Hypothalamus (tissue), 51 donors: Measurements from ENCODE around the gene CDK11A.
"Not testable (repeated sequence)": the region's sequence is repeated elsewhere in the genome, so short reads cannot be mapped to it uniquely, and the experiment has no call there.

Source experiments
- DNase-seq, 51 donors: peaks; one replicate each; lab custom pipeline; 2025; lab: John Stamatoyannopoulos, UW

CDK11A gene

DNA sequence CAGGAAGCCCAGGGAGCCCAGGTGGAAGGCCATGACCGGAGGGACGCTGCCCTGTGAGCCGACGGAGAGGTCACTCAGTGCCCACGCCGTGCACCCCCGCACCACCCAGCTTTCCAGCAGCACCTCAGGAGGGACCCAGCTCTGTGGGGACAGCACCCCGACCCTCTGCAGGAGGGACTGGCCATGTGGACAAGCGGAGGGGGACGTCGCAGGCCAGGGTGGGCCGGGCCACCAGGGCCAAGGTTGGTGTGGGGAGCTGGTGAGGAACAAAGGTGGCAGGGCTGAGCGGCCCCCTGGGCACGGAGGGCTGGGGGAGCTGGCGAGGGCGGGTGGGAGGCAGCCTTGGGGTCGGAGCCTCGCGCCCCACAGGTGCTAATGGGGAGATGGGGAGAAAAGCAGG is 31.3 kb upstream of the CDK11A start:
- no peak for DNase-seq

DNA sequence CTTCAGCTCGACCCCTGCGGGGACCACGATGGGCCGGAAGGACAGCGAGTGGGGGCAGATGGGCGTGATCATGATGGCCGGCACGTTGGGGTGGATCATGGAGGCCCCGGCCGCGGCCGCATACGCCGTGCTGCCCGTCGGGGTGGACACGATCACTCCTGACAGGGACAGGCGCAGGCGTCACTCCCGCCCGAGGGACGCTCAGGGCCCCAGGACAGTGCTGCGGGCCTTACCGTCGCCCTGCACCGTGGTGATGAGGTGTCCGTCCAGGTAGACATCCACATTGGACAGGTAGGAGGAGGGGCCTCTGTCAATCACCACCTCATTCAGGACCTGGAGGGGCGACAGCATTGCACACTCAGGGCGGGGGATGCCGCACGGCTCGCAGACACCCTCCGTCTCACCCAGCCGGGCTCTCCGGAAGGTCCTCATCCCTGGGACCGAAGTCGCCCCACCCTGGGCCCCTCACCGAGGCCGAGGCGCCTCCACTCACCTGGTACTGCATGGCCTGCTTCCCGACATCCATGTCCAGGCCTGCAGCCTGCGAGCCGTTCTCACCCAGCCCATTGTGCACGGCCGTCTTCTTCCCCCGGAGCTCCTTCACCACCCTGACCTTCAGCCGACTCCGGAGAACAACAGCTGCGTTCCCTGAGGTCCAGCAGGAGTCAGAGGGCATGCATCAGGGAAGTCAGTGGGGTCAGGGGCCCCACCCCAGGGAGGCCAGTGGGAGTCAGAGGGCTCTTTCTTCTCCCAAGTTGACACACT is 30.1 kb upstream of the CDK11A start:
- DNase-seq: no peak

DNA sequence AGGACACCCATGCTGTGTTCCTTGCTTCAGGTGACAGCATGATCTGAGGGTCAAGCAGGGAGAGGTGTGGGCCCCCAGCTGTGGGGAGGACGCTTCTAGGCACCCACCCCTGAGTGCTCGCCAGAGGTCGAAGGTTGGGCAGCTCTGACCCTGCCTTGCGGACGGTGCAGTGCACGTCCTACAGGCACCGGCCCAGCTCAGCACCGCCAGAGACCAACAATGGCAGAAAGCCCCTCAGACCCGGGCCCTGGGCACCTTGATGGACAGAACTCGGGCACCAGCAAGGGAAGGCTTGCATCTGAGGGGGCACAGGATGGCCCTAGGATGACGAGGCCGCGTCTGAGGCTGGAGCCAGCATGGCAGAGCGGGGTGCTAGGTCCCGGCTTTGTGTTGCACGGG is 29.4 kb upstream of the CDK11A start:
- DNase-seq: no peak

DNA sequence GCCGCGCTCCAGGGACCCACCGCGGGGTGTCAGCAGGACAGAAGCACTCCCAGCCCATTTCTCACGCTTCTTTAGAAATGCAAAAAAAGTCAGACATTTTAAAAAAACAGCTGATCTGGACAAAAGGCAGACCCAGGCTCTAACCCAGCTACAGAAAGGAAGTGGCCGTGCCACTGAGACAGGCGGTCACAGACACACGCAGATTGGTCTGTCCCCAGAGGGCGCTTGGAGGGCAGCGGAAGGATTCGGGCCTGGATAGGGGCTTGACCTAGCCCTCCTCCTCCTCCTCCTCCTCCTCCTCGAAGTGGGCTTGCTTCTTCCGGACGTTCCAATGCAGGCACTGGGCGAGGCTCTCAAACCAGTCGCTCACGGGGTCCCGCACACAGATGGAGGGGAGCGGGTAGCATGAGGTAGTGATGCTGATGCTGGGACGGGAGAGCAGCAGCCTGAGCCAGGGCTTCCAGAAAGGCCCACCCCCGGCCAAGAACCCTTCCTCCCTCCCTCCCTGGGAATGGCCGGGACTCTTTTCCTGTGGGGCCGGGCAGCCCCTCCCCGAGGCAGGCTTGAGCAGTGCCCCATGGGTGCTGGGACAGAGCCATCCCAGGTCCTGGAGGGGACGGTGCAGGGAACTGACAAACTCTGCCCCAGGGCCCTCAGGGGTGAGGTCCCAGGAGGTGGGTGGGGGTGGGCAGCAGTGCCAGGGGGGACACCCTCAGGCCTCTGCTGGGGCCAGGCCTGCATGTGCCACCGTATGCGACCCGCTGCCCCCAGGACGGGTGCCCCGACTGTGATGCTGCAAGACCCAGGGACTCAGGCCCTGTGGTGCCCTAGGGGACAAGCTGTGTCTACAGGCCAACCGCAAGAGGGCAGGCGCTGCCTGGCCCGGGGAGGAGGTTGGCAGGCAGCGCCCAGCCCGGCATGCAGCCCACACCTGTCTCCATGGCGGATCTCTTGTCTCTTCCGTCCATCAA is 28.8 kb upstream of the CDK11A start:
- no peak for DNase-seq

DNA sequence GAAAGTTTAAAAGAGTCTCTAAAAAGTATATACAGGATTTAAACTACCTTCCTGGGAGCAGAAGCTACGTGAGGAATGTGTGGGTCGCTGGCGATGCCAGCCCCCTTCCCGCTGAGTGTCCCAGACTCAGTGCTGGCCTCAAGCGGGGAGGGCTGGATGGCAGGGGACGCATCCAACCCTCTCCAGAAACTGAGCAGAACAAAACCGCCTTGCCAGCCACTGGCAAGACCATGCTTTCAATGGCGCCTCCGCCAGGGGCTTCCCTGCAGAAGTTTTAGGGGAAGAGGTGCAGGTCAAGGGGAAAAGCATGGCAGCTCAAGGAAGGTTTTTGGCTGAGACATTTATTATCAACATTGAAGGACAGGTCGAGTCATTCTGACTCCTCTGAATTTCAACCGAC is 28.0 kb upstream of the CDK11A start:
- DNase-seq: no peak

DNA sequence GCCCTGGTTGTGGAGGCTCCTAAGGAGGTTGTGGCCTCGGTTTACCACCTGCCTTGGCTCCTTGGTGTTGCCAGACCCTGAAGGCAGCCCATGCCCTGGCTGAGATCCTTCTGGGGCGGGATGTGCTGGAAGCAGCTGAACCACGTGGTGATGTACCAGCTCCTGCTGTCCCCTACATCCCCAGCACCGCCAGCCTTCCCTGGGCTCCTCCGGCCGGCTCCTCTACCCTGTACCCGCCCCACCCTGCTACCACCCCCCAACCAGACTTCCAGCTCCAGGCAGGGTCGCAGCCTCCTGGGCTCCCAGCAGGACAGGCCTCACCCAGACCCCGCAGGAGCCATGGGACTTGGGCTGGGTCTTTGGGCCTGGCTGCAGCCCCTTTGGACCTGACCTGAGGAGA is 25.8 kb upstream of the CDK11A start:
- DNase-seq: not testable (repeated sequence)

DNA sequence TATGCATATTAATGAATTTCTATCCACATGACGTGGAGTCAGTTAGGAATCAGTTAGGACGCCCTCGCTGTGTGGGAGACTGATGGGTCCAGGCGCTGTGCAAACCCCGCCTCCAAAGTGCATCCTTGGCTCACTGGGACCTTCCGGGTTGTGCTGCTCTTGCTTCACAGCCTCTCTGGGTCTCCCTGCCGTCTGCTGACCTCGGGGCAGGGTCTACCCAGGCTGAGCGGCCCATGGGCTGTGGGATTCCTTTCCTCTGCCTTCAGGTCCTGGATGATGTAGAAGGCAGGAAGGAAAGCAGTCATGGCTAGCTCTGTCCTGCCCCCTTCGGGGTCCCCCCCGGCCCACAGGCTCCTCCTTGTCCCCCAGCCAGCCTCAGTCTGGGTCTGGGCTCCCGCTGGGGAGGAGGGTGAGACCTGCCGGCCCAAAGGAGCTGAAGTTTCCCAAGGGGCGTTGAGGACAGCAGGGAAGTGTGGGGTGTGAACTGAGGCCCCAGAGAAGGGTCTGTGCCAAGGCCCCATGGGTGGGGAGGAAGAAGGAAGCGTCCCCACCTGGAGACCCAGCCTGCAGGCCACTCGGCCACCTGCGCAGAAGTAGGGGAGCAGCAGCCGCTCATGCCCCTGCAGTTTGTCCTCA is 24.6 kb upstream of the CDK11A start:
- DNase-seq: no peak

DNA sequence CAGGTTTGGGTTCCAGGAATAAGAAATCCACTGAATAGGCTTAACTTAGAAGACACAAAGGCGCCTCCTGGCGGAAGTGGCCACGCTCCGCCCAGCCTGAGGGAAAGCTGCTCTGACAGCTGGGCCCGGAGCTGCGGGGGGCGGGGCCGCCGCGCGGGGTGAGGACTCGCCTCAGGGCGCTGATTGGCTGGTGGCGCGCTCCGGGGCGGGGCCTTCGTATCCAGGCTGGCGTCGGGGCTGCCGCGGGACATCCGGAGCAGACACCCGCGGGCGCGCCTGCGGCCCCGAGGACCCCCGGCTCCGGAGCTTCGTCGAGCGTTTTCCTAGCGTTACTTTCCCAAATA is 22.4 kb upstream of the CDK11A start:
- not testable (repeated sequence) for DNase-seq

DNA sequence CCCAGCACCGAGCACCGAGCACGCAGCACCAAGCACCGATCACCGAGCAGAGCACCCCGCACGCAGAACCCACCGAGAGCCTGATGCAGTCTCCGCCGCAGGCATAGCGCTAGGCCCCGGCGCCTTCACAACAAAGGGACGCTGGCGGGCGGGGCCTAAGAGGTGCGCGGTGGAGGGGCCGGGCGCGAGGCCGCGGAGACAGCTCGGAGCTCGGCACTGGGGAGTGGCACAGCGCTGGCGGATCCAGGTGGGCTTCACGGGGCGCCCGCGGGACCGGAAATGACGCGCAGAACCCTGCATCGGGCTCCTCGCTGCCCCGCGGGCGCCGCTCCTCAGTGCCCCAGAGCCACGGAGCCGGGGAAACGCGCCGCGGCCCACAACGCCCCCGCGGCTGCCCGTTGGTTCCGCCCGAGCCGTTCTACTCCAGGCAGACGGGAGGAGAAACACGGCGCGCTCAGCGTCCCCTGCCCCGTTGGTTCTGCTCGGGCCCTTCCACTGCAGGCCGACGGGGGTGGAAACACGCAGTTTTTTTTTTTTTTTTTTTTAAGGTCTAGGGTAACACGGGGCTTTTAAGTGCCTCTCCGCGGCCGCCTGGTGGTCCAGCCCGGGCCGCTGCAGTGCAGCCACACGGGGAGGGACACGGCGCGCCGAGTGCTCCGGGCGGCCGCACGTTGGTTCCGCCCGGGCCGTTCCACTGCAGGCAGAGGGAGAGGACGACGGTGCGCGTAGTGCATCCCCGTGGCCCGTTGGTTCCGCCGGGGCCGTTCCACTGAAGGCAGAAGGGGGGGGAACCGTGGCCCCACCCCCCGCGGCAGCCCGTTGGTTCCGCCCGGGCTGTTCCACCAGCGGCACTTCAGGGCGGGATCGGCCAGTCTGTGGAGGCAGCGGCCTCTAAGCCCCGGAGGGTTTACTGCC is 21.8 kb upstream of the CDK11A start:
- DNase-seq: peak in 41 of 51 donors; percentile 9 to 89 (median 65)

DNA sequence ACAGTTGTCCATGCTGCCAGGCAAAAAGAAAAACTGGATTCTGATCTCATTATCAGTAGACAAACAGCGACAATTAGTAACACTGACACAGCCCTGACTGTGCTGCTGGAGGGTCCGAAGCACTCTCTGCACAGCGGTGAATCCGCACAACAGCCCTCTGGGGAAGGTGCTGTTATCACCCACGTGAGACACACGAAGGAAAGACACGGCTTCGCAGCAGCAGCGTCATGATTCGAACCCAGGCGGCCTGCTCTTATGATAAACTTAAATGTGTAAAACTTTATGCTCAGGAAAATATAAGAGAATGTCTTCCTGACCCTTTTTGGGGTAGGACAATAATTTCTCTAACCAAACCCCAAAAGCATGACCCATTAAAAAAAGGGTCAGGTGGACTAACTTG is 18.4 kb upstream of the CDK11A start:
- not testable (repeated sequence) for DNase-seq

DNA sequence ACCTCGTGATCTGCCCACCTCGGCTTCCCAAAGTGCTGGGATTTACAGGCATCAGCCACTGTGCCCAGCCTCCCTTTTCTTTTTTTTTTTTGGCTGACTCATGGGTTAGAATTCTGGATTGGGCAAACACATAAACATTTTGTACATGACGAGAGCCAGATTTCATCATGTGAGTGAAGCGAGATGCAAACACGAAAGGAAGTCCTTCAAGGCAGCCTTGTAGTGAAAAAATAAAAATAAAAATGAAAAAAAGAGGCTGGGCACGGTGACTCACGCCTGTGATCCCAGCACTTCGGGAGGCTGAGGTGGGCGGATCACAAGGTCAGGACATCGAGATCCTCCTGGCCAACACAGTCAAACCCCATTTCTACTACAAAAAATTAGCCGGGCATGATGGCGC is 16.9 kb upstream of the CDK11A start:
- not testable (repeated sequence) for DNase-seq

DNA sequence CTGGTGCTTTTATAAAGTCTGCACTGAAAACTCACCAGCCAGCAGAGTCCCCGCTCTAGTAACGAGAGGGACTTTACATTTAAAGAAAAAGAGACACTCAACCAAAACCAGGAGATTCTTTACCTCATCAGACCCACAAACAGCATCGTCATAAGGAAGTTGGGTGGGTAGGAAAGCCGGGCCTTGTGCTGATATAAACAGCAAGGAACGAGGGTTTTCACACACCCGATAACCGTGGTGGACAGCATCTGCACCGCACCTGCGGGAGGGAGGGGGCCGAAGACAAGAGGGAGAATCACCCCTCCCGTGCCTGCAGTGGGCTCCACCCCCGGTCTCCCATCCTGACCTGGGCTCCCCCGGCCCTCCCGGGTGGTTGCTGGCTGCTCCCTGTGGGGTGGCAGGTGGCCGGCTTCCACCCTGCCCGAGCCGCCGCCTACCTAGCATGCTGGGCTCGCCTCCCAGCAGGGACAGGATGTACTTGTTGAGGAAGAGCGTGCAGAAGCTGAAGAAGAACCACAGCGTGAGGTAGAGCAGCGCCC is 14.7 kb upstream of the CDK11A start:
- DNase-seq: not testable (repeated sequence)

DNA sequence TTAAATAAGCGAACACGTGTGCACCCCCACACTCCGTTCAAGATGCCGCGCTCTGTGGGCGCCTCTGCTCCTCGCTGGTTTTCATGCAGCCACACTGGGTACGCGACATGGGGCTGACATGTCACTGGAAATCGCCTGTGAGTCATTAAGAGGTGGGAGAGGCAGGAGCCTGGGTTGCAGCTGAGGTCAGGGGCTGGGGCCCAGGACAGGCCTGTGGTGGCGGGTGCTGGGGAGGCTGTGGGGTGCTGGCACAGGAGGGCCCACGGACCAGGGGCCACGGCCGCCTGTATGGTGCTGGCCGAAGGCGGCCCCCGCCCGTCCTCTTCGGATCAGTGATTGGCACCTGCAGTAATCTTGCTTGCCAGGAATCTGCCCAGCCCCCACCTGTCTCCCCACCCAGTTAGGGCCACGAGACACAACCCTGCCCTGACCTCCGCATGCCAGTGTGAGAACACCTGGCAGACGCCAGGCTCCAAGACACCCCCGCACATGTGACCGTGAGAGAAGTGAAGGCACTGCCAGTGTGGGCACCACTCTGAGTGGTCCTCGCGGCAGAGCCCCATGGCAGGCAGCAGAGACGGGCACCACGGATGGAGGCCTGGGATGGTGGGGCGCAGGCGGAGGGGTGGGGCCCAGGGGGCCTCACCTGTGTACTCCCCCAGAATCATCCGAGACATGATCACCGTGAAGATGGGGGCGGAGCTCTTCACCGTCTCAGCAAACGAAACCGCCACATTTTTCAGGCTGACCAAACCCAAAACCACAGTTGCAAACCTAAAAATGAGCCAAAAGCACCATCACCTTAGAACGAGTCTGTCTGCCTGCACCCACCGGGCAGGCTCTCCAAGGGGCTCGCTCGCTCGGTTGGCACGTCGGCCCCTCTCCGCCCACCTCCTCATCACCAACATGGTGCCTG is 13.8 kb upstream of the CDK11A start:
- DNase-seq: not testable (repeated sequence)

DNA sequence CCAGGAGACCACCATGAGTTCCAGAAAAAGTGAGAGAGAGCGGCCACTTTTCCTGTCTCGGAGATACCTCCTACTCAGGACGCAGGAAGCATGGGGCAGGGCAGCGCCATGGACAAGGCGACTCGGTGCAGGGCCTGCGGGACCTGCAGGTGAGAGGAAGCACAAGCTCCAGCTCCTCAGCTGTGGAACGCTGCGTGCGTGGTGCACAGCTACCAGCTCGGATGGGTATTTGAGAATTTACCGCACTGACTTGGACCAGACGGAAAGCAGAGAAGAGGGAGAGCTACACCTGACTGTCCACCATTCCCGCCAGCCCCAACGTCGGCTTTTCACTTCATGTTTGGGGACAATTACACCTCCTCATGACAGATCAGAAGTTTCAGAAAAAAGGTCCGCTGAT is 8.2 kb upstream of the CDK11A start:
- DNase-seq: no peak

DNA sequence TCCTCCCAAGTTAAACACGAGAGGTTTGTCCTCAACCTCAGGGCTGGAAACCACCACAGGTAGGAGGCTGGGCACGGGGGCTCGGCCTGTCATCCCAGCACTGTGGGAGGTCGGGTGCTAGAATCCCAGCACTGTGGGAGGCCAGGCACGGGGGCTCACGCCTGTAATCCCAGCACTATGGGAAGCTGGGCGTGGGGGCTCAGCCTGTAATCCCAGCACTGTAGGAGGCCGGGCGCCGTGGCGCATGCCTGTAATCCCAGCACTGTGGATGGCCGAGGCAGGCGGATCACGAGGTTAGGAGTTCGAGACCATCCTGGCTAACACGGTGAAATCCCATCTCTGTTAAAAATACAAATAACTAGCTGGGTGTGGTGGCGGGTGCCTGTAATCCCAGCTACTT is 6.7 kb upstream of the CDK11A start:
- no peak for DNase-seq

DNA sequence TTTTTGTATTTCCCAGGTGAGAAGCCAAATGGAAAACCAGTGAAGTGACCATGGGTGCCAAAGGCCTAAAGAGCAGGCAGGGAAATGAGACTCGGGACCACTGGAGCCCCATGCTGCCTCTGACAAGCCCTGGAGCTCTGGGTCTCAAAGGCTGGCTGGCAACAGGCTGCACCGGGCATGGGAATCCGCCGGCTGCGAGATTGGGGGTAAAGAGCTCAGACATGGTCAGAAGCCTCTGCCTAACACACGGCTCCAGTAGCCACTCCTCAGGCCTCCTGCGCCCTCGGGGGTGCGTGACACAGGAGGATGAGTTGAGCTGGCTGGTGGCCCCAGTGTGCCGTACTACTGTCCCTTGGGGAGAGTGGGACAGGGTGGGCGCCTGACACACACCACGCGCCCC is 6.1 kb upstream of the CDK11A start:
- DNase-seq: not testable (repeated sequence)

DNA sequence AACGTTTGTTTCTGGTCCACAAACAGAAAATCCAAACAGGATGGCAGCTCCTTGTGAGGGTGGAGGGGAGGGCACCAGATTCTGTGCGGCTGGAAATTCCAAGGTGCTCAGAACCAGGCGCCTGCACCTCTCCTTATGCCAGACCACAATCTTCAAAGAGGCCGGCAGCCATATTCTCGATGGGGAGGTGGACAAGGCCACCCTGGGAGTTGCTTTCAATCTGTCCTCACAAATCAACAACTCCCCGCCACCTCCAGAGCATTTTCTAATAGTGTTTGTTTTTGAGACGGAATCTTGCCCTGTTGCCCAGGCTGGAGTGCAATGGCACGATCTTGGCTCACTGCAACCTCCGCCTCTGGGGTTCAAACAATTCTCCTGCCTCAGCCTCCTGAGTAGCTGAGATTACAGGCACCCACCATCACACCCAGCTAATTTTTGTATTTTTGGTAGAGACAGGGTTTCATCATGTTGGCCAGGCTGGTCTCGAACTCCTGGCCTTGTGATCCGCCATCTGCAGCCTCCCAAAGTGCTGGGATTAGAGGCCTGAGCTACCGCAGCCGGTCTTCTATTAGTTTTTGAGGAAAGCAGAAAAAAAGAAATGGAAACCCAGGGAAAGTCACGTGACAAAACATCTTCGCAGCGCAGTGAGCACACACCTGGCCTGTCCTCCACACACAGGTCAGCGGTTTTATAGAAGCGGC is 5.1 kb upstream of the CDK11A start:
- DNase-seq: not testable (repeated sequence)

DNA sequence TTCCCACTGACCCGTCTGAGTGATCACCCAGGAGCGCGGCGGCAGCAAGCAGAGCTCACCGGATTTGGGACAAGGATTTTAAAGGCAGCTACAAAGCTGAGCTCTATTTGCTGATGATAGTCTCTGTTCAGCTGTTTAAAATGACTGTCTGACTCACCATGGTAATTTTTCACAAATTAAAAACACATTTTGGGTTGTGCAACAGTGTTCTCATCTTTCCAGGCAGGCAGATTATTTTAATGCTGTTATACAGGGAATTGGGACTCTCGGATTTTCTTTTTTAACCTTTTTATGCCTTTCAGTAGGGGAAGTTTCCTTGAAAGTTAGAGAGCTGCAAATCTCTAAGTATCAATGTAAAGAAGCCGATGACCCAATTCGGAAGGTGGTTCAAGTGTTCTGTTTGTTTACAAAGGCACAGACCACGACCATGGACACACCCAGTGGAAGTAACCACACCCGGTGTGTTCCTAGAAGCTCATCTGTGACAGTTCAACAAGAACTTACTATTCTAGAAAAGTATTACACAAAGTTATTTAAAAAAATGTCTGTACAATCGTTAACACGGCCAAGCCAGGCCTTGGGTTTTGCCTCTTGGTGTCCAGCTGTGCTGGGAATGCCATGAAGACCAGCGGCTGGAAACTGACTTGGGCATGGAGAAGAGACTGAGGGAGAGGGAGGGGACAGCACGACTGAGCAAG is 4.3 kb upstream of the CDK11A start:
- DNase-seq: not testable (repeated sequence)
